Femur (tissue), 1 donor: ENCODE measurements around the gene BCL2.
"Not testable (repeated sequence)": the region's sequence is repeated elsewhere in the genome, so short reads cannot be mapped to it uniquely, and the experiment has no call there.

Experiments
- DNase-seq: peaks from one replicate; pipeline ENCODE4 v3.0.0-alpha.2; 2017

BCL2 gene

GRCh38 chr18:63257453-63257852 is 62.1 kb downstream of the BCL2 start:
- DNase-seq: no peak

DNA sequence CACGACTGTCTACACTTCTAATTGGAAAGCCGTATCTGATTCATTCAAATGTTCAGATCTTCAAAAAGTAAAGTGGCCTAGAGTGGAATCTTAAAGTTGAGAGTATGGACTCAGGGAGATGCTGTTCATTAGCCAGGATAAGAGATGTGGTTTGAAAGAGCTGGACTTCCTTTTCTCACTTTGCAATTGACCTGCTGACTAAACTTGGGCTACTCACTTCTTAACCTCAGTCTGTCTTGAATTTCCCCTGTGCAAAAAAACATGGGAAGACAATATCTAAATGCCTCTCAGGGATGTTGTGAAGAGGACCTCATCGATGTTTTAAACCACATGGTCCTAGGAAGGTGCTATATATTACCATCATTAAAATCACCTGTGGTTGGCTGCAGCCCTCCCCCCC is 64.1 kb downstream of the BCL2 start:
- DNase-seq: no peak

- DNase-seq: no peak
Observed at GRCh38 chr18:63254716-63255399, 64.7 kb downstream of the BCL2 start.

GRCh38 chr18:63253428-63254372 is 65.9 kb downstream of the BCL2 start:
- no peak for DNase-seq

DNA sequence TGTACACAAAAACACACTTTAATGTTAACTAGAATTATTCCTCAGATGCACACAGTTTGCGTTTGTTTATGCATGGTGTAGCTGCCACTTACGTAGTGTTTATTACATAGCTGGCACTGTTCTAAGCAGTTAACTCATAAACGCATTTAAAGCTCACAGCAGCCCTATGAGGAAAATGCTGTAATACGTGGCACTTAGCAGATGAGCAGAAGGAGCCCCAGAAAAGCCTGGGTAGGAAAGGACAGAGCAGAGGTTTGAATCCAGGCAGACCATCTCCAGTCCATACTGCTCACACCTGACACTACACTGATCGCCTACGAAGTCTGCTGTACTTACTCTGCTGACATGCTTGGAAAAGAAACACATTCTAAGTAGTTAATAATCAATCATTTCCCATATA is 66.6 kb downstream of the BCL2 start:
- no peak for DNase-seq

GRCh38 chr18:63249771-63250170 is 69.8 kb downstream of the BCL2 start:
- DNase-seq: peak; percentile 71

DNA sequence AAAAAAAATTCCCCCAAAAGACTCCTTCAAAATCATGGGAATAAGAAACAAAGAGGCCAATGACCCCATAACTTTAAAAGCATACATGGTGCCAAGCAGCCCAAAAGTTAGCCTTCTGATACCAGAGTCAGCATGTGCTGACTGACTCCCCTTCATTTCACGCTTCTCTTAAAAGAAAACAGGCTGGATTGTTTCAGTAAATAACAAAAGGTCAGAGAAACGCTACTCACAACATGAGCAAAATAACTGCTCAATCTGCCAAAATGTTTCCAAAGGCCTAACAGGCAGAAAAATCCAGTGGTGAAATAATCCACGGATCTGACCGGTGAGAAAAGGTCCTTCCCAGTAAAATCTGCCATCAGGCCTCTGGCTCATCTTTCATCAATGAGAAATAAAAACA is 71.6 kb downstream of the BCL2 start:
- DNase-seq: no peak

GRCh38 chr18:63247506-63247905 is 72.1 kb downstream of the BCL2 start:
- no peak for DNase-seq

GRCh38 chr18:63245600-63245999 is 74.0 kb downstream of the BCL2 start:
- DNase-seq: no peak

- DNase-seq: peak; percentile 62
Observed at GRCh38 chr18:63244607-63245006, 75.0 kb downstream of the BCL2 start.

- DNase-seq: no peak
Observed at GRCh38 chr18:63241760-63242159, 77.8 kb downstream of the BCL2 start.

- DNase-seq: no peak
Observed at GRCh38 chr18:63241317-63241712, 78.3 kb downstream of the BCL2 start.

DNA sequence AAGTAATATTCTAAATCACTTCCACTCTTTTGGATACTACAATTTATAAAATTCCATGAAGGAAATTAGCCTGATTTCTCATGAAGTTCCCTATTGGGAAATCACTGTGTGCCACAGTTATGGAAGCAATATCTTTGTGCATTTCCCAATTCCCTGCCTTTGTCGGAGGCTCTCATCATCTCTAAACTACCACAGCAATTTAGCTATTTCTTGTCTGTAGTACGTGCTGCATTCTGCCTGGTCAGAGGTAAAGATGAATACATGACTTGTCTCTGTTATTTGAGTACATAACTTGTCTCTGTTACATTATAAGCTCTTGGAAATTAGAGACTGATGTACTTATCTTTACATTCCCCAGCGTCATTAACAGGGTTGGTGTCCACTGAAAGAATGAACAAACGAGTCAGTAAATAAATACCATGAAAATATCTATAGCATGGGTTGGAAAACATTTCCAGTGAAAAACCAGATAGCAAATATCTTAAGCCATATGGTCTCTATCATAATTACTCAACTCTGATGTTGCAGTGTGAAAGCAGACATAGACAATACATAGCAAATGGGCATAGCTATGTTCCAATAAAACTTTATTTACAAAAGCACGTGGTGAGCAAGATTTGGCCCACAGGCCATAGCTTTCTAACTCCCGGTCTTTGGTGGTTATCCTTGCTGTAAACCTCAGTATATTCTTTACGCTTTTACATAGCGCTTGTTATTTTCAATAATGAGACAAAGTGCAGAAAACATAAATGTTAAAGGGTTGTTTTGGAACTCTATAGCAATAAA is 78.8 kb downstream of the BCL2 start:
- no peak for DNase-seq

DNA sequence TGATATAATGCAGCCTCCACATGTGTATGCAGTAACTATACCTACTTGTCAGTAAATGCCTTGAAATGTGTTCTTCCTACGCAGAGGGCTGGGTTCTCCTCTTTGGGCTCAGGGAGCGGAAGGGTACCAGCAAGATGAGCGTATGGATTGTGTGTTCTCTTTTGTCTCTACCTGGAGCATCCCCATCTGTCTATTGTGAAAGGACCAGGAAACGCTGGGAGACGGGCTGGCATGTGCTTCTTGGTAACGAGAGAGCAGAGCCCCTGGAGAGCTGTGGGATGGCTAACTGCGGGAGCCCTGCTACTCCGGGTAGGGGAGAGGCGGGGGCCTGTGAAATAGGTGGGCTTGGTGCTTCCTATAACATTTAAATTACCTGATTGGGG is 80.9 kb downstream of the BCL2 start:
- no peak for DNase-seq

DNA sequence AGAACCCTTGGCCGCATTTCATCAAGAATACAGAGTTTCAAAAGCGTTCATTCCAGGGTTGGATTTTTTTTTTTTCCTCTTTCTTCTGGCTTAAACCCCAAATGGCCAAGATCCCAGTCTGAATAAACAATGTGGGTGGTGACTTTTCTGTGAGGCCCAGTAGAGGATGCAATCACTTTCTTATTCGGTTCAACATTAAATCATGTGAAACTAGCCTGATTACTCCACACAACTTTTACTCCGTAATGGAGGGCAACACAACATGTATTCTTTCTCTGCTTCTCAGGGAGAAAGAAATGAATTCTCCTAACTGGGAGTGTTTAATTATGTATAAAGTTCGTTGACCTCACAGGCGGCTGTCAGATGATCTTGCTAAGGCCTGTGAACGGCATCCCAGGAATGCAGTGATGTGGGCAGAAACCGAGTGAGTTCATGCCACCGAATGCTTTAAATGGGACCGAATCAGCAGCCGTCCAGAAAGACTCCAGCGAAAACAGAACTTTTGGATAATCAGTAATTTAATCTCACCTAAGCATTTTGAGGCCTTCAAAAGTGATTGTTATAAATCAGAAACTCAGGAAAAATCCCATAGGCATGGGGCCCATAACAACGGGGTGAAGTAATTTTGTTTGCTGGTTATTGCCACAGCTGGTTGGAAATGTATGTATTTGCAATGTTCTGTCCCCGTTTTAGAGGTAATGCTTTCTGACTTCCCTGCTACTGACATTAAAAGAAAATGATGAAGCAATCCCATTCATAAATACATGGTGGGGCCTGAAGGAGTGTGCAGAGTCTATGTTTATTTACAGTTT is 81.5 kb downstream of the BCL2 start:
- peak; percentile 74 for DNase-seq

GRCh38 chr18:63236921-63237846 is 82.4 kb downstream of the BCL2 start:
- peak; percentile 81 for DNase-seq

- peak; percentile 41 for DNase-seq
Observed at GRCh38 chr18:63236406-63236805, 83.2 kb downstream of the BCL2 start.

- not testable (repeated sequence) for DNase-seq
Observed at GRCh38 chr18:63235920-63236319, 83.6 kb downstream of the BCL2 start.

- no peak for DNase-seq
Observed at GRCh38 chr18:63234841-63235240, 84.7 kb downstream of the BCL2 start.

DNA sequence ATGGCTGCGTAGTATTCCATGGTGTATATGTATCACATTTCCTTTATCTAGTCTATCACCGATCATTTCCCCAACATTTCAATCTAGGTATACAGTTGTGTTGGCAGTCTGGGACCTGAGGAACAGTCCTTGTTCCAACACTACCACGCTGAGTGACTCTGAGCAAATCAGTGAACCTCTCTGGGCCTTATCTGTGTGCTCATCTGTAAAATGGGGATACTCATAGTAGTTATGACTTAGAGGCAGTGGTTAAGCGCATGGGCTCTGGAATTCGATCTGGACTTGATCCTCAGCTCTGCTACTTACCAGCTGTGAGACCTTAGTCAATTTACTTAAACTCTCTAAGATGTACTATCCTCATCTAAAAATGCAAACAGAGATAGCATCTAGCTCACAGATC is 85.1 kb downstream of the BCL2 start:
- DNase-seq: no peak

DNA sequence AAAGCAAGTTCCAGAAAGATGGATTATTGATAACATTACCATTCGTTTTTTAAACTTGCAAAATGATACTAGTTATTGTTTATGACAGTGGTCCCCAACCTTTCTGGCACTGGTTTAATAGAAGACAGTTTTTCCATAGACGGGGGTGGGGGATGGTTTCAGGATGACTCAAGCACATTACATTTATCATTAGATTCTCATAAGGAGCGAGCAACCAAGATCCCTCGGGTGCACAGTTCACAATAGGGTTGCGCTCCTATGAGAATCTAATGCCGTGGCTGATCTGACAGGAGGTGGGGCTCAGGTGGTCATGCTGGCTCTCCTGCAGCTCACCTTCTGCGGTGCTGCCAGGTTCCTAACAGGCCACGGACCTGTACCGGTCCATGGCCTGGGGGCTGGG is 86.2 kb downstream of the BCL2 start:
- no peak for DNase-seq
